GM18526 (cell line): ENCODE measurements around the gene GABRB3.

Source experiments
- POLR2A ChIP-seq: IDR thresholded peaks from 3 replicates; pipeline ENCODE4 v1.6.1; 2011; ENCODE audit not compliant: insufficient read length; ENCODE audit errors: extremely low read depth

GABRB3 gene

DNA sequence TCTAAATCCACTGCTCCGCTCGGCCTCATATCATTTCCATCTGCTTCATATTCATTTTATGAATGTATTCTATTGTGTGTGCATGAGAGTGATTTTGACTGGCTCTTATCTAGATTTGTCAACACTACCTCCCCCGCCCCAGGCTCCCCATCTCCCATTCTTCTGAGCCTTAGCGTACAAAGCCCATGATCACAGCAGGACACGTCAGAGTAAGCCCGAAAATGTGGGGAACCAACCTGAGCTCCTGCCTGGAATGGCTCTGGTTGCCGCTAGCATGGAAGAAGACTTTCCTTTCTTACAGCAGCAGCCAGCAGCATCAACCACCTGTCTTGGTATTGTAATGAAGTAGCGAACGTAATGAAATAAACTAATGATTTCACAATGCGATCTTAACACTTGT lies 61.4 kb downstream of the GABRB3 start:
- no peak for TF ChIP-seq POLR2A

DNA sequence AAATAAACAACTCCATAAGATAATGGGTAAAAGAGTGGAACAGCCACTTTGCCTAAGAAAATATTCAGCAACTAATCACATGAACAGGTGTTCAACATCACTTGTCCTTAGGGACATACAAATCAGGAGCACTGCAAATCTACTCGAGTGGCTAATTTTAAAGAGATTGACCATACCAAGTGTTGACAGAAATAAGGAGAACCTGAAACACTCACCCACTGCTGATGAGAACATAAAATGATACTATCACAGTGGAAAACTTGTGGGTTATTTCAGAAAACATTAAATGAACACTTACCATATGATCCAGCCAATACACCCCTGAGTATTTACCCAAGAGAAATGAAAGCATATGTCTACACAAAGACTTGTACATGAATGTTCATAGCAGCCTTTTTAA lies 70.5 kb downstream of the GABRB3 start:
- TF ChIP-seq POLR2A = no peak

DNA sequence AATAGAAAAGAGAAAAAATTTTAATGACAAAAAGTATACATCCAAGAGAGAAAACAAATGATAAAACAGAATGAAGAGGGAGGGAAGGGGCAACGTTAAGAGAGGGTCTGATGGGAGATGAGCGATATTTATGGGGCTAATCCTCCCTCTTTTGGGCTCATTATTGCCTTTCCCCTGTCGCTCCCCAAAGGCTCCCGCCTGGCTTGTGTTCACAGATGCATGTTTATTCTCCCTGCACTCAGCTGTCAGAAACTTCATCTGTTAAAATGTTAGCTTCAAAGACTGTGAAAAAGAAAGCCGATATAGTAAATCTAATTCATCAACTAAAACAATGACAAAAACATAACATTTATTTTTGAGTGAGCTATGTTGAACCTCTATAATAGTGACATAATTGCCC lies 74.3 kb downstream of the GABRB3 start:
- no peak for TF ChIP-seq POLR2A

DNA sequence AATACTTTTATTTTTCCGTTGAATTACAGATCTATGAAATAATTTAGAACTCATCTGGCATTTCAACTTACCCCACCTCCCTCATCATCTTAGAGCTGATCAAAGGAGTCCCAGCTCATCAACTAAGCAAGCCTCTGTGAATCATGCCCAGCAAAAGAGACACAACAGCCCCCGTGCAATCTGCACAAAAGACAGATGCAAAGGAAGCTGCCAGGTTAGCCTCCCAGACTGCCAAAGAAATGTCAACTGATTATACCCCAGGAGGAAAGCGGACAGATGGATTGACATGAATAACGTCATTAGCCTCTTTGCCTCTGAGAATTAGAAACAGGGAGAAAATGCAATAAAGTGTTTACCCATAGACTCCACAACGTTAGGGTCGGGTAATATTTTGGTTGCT lies 75.0 kb downstream of the GABRB3 start:
- no peak for TF ChIP-seq POLR2A

DNA sequence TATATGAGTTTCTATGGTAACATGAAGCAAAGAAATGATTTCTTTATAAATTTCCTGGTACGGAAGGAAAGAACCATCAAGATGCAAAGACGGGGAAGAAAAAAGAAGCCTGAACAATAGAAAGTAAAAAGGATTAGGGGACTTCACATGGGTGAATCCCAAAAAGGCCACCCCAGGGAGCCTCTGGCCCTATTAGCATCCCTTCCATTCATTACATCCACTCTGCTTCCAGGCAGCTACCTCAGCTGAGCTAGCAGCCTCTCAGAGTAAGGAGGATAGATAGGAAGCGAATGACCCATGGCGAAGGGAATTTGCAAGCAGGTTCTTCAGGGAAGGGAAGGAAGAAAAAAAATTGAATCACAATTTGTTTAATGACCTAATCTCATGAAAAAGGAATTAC lies 81.6 kb downstream of the GABRB3 start:
- no peak for TF ChIP-seq POLR2A

DNA sequence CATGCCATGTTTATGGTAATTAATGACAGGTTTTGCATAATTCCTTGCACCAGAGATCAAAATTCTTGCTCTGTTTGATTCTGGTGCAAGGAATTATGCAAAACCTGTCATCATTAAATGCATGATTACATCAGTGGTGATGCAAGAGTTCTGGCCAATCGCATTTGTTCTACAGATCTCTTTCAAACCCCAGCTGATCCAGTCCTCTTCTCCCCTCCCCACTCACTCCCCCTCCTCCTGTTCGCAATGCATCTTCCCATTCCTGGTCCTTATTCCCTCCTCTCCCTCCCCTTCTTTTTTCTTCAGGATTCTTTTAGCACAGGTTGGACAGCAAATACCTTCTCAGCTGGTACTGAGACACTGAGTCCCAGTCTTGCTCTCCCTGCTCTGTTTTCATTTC lies 82.1 kb downstream of the GABRB3 start:
- no peak for TF ChIP-seq POLR2A

DNA sequence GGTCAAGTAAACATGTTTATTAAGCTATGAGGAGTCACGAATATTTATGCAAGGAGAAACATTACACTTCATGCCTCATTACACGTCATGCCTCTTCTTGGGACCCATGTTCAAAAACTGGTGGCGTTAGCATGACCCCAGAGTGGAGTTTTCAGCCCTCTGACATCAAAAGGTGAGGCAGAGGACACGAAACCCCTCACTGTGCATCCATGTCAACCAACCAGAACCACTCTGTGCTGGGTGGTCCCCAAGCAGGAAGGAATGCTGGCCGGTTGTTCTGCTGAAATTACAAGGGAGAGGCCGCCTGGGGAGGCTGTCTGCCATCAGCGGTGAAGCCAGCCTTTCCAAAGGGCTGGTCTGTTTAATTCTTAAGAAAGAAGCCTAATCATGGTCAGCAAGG lies 83.4 kb downstream of the GABRB3 start:
- TF ChIP-seq POLR2A = no peak

DNA sequence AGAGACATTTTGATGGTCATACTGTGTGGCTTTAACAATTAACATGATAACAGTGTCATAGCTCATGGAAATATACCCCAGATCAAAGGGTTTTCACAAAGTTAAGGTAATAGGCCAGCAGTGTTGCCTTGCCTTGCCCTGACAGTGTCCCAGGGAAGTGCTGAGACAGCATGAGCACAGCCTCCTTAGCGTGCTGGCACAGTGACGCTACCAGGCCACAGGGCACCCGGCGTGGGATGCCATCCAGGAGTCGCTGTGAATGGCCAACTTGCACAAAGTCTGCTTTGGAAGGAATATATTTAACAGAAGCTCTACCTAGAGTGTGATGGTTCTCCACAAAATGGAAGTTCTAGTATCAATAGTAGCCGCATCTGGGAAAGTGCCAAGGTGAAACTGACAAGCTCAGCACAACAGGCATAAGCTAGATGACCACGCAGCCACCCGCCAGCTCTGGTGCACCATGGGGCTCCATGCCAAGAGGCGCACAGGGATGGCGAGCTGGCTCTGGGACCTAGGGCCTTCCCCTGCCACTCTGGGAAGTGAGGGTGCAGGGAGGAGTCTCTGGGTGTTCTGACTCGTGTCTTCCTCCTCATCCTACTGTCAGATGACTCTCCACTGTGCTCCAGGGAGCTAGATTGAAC lies 86.2 kb downstream of the GABRB3 start:
- no peak for TF ChIP-seq POLR2A

DNA sequence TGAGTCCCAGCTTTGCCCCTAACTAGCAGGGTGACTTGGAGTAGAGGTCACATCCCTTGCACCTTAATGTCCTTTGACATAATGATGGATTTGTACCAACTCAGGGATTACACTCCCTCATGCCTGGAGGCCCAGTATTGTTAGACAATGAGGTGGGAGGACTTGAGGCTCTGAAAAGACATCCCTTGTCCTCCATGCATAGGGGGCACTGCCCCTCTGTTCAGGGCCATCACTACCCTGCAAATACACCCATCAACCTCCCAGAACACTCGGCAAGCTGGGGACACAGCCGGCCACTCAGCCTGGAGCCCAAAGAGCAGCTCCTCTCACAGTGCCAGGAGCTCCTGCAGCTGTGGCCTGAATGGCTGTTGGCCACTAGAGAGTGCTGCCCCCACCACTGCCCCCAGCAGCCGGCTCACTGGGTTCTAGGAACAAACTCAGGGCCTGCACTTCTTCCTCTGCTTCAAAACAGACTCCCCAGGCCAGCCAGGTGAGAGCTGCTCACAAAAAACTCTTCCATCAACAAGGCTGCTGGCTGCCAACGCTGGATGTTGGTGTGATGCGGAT lies 90.2 kb downstream of the GABRB3 start:
- TF ChIP-seq POLR2A = no peak

DNA sequence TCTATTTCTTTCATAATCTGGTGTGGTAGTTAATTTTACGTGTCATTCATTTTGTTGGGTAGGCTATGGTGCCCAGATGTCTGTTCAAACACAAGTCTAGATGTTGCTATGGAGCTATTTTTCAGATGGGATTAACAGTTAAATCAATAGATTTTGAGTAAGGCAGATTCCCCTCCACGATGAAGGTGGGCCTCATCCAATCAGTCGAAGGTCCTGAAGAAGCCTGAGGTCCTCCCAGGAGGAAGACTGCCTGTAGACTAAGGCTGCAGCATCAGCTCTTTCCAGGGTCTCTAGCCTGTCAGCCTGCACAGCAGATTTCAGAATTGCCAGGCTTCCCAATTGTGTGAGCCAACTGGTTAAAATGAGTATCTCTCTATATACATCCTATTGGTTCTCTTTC lies 92.9 kb downstream of the GABRB3 start:
- no peak for TF ChIP-seq POLR2A

DNA sequence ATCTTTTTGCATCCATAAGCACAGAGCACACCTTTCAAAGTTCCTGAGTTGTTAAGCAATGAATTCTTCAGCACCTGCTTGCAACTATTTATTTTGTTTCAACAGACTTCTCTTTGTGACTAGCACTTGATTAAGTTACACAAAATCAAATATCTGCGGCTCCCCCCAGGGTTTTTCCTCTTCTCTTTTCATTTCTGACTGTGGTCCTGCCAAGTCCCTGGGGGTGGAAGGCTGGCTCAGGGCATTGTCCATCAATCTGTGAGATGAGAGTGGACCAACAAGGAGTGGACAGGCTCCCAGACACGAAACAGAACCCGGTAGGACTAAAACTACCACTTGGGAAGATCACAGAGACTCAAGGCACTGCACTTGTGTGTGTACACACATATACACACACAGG lies 96.8 kb downstream of the GABRB3 start:
- TF ChIP-seq POLR2A = no peak

DNA sequence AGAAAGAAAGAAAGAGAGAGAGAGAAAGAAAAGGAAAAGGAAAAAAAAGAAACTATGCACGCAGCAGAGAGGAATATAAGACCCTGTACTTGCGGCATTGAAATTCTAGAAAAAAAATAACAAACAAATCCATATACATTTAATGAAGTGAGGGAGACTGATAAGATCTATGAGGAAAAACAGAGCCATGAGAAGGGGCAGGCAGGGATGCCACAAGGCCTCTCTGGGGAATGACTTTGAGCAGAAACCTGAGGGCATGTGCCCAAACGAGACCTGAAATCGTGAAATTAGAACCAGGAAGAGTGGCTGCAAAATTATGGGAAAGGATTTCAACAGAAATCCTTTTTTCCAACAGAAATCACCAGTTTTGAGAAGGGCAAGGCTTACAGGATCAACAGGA lies 98.4 kb downstream of the GABRB3 start:
- no peak for TF ChIP-seq POLR2A

DNA sequence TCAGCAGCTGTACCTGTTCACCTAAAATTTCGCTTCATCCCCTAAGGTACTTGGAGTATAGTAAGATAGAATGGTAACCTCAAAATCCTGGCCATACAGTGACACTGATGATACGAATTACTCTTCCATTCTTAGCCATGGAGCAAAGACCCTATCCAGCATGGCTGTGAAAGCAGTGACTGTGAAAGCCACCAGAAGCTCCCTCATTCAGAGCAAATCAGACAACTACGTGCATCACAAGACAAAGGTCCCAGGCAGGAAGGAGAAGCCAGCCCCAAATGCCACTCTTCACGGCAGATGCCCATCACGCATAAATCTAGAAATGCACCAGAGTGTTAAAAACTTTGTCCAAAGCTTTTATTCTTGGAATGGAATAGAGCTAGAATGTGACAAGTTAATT lies 99.4 kb downstream of the GABRB3 start:
- TF ChIP-seq POLR2A = no peak

DNA sequence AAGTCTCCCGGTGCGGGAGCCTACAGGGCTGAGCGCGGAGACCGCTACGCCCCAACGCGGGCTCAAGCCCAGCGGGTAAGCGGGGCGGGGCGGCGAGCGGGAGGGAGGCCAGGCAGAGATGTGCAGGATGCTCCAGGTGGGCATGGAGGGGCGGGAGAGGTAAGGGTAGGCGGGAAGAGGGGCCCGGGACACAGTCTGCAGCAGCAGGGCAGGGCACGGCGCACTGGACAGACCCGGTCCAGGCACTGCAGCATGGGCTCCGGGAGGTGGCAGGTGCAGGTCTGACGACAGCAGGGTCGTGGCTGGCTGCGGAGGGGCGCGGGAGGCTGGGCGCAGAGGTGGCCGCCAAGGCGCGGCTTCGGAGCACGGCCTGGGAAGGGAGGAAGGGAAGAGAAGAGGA lies 102.8 kb downstream of the GABRB3 start:
- no peak for TF ChIP-seq POLR2A

DNA sequence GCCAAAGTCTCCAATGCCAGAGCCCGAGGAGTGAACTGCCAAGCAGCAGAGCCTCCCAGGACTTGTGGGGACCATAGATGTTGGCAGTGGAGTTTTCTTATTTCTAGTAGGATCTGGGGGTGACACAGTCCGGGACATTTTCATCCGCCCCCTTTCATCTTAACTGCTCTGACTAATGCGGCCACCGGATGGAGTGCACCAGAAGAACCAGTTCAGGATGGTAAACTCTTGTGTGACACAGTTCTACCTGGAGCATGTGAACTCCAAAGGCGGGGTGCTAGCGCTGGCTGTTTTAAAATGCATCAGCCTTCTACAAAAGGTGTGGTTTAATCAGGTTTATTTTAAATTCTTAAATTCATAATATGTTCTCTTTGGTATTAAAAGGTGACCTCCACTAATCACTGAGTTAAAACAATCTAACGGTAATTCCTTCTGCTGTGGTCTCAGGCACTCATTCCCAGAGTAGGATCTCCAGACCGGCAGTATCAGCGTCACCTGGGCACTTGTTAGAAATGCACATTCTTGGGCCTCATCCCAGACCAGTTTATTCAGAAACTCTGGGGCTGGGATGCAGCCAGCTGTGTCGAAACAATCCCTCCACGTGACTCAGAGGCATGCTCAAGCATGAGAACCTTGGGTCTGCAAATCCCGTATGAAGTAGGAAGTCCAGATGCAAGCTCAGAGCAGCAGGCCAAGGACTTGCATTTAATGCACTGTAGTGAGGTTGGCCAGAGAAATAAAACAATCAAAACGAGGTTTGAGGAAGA lies 105.5 kb downstream of the GABRB3 start:
- no peak for TF ChIP-seq POLR2A

DNA sequence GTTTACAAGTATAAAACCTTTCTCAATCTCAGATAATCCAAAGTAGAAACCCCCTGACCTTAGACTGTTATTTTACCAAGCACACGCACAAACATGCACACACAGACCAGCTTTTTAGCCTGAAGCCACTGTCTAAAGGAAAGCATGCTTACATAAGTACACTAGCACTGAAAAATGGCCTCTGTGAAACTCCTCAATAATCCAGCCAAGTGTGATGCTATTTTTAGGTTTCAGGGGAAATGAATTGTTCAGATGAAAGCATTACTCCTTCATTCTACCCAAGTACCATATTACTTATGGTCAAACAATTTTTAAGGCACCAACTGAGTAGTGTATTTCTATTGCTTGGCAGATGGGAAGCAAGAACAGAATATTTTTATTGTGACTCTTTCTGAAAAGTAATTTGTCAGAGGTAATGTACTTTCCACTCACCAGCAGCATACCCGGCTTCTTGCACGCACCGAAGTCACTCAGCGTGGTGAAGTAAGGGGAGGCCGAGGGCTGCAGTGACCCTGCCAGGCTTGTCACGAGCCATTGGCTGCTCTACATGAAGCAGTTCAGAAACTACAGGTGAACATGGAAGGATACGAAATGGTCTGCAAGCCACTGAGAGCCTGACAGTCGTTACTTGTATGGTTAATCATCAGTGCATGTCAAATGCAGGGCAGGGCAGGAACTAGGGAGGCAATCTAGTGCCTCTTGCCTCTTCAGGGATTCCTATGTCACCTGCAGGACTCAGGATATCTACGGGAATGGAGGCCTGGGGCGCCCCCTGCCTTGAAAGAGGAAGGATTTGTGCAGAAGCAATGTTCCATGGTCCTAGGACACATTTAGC lies 106.7 kb downstream of the GABRB3 start:
- no peak for TF ChIP-seq POLR2A

DNA sequence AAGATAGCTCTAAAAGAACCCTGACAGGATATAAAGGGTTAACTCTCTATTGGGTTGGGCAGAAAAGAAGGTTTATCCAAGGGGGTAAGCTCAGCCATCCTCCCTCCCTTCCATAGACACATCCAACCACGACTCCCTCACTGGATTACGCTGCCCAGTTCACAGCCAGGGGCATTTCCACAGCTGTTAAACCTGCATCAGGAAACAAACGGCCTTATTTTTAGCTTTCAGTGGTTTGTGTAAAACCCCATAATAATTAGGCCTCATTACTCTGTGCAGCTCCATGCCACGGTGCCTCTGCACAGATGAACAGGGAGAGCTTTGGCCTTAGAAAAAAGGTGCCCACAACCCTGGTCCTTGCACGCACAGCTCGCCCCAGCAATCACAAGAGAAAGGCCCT lies 110.6 kb downstream of the GABRB3 start:
- TF ChIP-seq POLR2A = no peak
